HepG2 (cell line): ENCODE data around the gene MDH2. TPM values are rescaled to one million over a fixed set of nuclear protein-coding genes. Genes with fewer than 3 reads are reported as not detected.

Experiments used
- ATF7 ChIP-seq, 2 experiments: fragments of 450-650 bp in 1 of 2; sonication (generic) in 1 of 2; formaldehyde crosslinking in 1 of 2; IDR thresholded peaks; 2 replicates each; pipeline versions ENCODE4 v1.4.0 to v1.6.1; 2016 to 2020; ENCODE audit warnings: antibody characterized with exemption in 1 of 2, mild to moderate bottlenecking in 1 of 2, missing genetic modification reagents in 1 of 2
- NFRKB ChIP-seq: fragments of 450-650 bp; IDR thresholded peaks from 2 replicates; pipeline ENCODE4 v1.6.1; 2017
- PITX1 ChIP-seq: sonication (generic); formaldehyde crosslinking; IDR thresholded peaks from 2 replicates; pipeline ENCODE4 v1.5.1; 2020; ENCODE audit warnings: mild to moderate bottlenecking, missing genetic modification reagents
- SOX13 ChIP-seq, 3 experiments: fragments of 450-650 bp in 1 of 3; sonication (generic) in 1 of 3; formaldehyde crosslinking in 1 of 3; IDR thresholded peaks in 2 of 3; conservative IDR thresholded peaks in 1 of 3; 2 replicates each; pipeline versions ENCODE4 v1.5.0 to v1.6.1; 2016 to 2020; ENCODE audit warnings: antibody characterized with exemption in 1 of 3, mild to moderate bottlenecking in 1 of 3, missing compliant biosample characterization in 1 of 3, missing genetic modification reagents in 1 of 3, moderate library complexity in 1 of 3
- ZBTB20 ChIP-seq: sonication (generic); formaldehyde crosslinking; IDR thresholded peaks from 2 replicates; pipeline ENCODE4 v1.8.1; 2023; ENCODE audit warnings: missing genetic modification reagents, low read depth, mild to moderate bottlenecking, borderline replicate concordance
- ZNF263 ChIP-seq: sonication (generic); formaldehyde crosslinking; IDR thresholded peaks from 2 replicates; pipeline ENCODE4 v1.4.0; 2020; ENCODE audit warnings: missing genetic modification reagents
- ZNF3 ChIP-seq: IDR thresholded peaks from 2 replicates; pipeline ENCODE4 v1.7.0; 2017; ENCODE audit warnings: inconsistent platforms
- ZNF383 ChIP-seq: sonication (generic); formaldehyde crosslinking; IDR thresholded peaks from 2 replicates; pipeline ENCODE4 v1.4.0; 2020; ENCODE audit warnings: missing genetic modification reagents, mild to moderate bottlenecking, borderline replicate concordance
- ZNF607 ChIP-seq: sonication (generic); formaldehyde crosslinking; IDR thresholded peaks from 2 replicates; pipeline ENCODE4 v1.5.1; 2020; ENCODE audit warnings: missing genetic modification reagents, mild to moderate bottlenecking, borderline replicate concordance
- polyA plus RNA-seq, 8 experiments: library from polyadenylated mRNA; depleted of rRNA in 3 of 8; stranded (reverse) in 7 of 8; unstranded in 1 of 8; fragments of >200 nt; fragmentation: Illumina TruSeq in 4 of 8; extraction: Trizol in 4 of 8; gene quantifications; 2 replicates each; pipeline versions ENCODE4 v1.2.1 to v1.2.3, GENCODE V29; 2011 to 2016; ENCODE audit warnings: low read depth in 4 of 8, missing spikeins in 1 of 8, mixed read lengths in 1 of 8; ENCODE audit not compliant: insufficient read depth in 1 of 8
- total RNA-seq, 5 experiments: library from RNA; depleted of rRNA; stranded (reverse); fragments of >200 nt; fragmentation: Illumina TruSeq; extraction: Trizol; gene quantifications; 2 replicates each; pipeline ENCODE4 v1.2.3, GENCODE V29; 2016; ENCODE audit warnings: low read depth in 1 of 5
- TF ChIP-seq, protein P1 (sequence below), 2 experiments: sonication (generic) in 1 of 2; formaldehyde crosslinking in 1 of 2; IDR thresholded peaks; 2 replicates each; pipeline versions ENCODE4 v1.4.0 to v1.6.1; 2016 to 2020; ENCODE audit warnings: borderline replicate concordance in 1 of 2, low read depth in 1 of 2, mild to moderate bottlenecking in 1 of 2, missing genetic modification reagents in 1 of 2
- TF ChIP-seq, protein P2 (sequence below): sonication (generic); formaldehyde crosslinking; IDR thresholded peaks from 2 replicates; pipeline ENCODE4 v1.8.0; 2022; ENCODE audit warnings: mild to moderate bottlenecking, missing genetic modification reagents
- TF ChIP-seq, protein P3 (sequence below): sonication (generic); formaldehyde crosslinking; IDR thresholded peaks from 2 replicates; pipeline ENCODE4 v1.4.0; 2020; ENCODE audit warnings: mild to moderate bottlenecking, missing genetic modification reagents
- TF ChIP-seq, protein P4 (sequence below): IDR thresholded peaks from 2 replicates; pipeline ENCODE4 v1.6.1; 2016; ENCODE audit warnings: missing compliant biosample characterization, missing genetic modification reagents, borderline replicate concordance

The MDH2 gene
- total and polyA plus RNA-seq, 2 of the 13 experiments (the other 11 are each of a cell fraction or from before 2014, with no cell fraction given), result 81.4 to 90.3 TPM

DNA sequence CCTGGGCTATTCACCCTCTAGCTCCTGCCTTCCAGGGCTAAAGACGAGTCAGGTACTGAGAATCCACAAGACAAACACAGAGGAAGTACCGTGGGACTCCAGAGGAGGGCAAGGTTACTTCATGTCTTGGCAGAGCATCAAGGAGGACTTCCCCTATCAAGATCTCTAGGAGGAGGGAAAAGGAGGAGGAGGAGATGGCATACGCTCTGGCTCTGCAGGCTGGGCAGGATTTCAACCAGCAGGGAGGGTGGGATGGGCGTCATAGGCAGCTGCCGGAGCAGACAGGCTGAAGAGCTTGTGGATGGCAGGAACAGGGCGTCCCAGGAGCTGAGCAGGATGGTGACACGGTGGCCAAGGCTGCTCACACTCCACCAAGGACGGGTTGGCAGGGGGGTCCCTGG, 21.3 kb downstream of the MDH2 start (continued):
- TF ChIP-seq, protein P1, sequence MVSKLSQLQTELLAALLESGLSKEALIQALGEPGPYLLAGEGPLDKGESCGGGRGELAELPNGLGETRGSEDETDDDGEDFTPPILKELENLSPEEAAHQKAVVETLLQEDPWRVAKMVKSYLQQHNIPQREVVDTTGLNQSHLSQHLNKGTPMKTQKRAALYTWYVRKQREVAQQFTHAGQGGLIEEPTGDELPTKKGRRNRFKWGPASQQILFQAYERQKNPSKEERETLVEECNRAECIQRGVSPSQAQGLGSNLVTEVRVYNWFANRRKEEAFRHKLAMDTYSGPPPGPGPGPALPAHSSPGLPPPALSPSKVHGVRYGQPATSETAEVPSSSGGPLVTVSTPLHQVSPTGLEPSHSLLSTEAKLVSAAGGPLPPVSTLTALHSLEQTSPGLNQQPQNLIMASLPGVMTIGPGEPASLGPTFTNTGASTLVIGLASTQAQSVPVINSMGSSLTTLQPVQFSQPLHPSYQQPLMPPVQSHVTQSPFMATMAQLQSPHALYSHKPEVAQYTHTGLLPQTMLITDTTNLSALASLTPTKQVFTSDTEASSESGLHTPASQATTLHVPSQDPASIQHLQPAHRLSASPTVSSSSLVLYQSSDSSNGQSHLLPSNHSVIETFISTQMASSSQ (IDR thresholded peaks at IDR 0.05; ENCODE audit: low read depth), result no peak
- TF ChIP-seq, protein P1 (CRISPR knock-in tag; IDR thresholded peaks at IDR 0.05; ENCODE audit: borderline replicate concordance), result no peak
- TF ChIP-seq, protein P2, sequence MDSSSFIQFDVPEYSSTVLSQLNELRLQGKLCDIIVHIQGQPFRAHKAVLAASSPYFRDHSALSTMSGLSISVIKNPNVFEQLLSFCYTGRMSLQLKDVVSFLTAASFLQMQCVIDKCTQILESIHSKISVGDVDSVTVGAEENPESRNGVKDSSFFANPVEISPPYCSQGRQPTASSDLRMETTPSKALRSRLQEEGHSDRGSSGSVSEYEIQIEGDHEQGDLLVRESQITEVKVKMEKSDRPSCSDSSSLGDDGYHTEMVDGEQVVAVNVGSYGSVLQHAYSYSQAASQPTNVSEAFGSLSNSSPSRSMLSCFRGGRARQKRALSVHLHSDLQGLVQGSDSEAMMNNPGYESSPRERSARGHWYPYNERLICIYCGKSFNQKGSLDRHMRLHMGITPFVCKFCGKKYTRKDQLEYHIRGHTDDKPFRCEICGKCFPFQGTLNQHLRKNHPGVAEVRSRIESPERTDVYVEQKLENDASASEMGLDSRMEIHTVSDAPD, result no peak
- TF ChIP-seq, protein P3, sequence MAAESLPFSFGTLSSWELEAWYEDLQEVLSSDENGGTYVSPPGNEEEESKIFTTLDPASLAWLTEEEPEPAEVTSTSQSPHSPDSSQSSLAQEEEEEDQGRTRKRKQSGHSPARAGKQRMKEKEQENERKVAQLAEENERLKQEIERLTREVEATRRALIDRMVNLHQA, result no peak
- TF ChIP-seq, protein P4, sequence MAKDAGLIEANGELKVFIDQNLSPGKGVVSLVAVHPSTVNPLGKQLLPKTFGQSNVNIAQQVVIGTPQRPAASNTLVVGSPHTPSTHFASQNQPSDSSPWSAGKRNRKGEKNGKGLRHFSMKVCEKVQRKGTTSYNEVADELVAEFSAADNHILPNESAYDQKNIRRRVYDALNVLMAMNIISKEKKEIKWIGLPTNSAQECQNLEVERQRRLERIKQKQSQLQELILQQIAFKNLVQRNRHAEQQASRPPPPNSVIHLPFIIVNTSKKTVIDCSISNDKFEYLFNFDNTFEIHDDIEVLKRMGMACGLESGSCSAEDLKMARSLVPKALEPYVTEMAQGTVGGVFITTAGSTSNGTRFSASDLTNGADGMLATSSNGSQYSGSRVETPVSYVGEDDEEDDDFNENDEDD (CRISPR knock-in tag), result no peak
- no peak for TF ChIP-seq PITX1 (CRISPR knock-in tag)
- no peak for TF ChIP-seq ATF7 (IDR thresholded peaks at IDR 0.05)
- TF ChIP-seq ATF7 (CRISPR knock-in tag; IDR thresholded peaks at IDR 0.05), result no peak
- no peak for TF ChIP-seq NFRKB
- TF ChIP-seq SOX13 (IDR thresholded peaks at IDR 0.05), result no peak
- no peak for TF ChIP-seq SOX13 (CRISPR knock-in tag; conservative IDR thresholded peaks at IDR 0.05 in 1 of 2, IDR thresholded peaks at IDR 0.05 in 1 of 2)
- TF ChIP-seq ZNF263 (CRISPR knock-in tag), result 0 out of 2 replicates have a peak, but pooled peaks have one; percentile 23
- TF ChIP-seq ZBTB20 (CRISPR knock-in tag), result no peak
- no peak for TF ChIP-seq ZNF3
- no peak for TF ChIP-seq ZNF607 (CRISPR knock-in tag)
- no peak for TF ChIP-seq ZNF383 (CRISPR knock-in tag)
